Measurements from ENCODE around the gene BCL7B. TPM values are rescaled to one million over a fixed set of nuclear protein-coding genes. Genes with fewer than 3 reads are reported as not detected.

BCL7B gene
- total RNA-seq, 2 donors from 2014 or later: 108 to 128 TPM

DNA sequence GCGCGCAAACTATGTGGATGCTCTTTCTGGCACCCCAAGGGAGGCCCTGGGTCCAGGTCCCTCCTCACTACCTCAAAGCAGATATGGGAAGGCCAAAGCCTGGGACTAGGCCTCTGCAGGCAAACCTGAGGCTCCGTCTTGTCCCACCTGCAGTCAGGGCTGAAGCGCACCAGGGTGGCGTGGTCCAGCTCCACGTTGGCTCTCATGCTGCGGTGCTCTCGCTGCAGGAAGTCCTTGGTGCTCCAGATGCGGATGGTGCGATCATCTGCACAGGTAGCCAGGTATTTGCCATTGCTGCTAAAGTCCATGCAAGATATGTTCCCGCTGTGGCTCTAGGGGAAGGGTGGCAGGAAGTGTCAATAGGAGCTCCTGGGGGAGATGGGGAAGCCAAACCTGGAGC is 16.3 kb upstream of the BCL7B start:
- no peak for DNase-seq (ENCODE audit: low spot score)

DNA sequence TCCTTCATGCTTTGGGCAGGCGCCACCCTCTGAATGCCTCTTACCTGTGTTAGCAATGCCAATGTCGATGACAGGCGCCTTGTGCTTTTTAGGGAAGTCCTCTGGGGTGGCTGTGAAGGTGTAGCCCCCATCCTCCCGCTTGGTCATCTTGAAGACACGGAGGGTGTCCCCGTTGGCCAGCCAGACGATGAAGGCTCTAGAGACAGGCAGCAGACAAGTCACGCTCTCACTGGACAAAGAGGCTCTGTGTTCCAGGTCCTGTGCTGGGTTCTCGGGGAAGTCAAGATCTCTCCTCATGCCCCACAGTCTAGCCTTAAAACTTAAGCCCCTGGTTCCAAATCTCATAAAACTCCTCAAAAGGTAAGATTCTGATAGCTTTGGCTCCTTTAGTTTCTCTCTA is 15.8 kb upstream of the BCL7B start:
- H3K27ac ChIP-seq: no peak overlapping the region
- peaks cover 0 to 21% of the 10 kb centered on the region in 2 donors for H3K4me1 ChIP-seq
- TF ChIP-seq, protein P1, sequence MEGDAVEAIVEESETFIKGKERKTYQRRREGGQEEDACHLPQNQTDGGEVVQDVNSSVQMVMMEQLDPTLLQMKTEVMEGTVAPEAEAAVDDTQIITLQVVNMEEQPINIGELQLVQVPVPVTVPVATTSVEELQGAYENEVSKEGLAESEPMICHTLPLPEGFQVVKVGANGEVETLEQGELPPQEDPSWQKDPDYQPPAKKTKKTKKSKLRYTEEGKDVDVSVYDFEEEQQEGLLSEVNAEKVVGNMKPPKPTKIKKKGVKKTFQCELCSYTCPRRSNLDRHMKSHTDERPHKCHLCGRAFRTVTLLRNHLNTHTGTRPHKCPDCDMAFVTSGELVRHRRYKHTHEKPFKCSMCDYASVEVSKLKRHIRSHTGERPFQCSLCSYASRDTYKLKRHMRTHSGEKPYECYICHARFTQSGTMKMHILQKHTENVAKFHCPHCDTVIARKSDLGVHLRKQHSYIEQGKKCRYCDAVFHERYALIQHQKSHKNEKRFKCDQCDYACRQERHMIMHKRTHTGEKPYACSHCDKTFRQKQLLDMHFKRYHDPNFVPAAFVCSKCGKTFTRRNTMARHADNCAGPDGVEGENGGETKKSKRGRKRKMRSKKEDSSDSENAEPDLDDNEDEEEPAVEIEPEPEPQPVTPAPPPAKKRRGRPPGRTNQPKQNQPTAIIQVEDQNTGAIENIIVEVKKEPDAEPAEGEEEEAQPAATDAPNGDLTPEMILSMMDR (IDR thresholded peaks at IDR 0.05): no peak
- H3K27me3 ChIP-seq: no peaks in the 10 kb centered on the region
- no peaks in the 10 kb centered on the region for H3K9me3 ChIP-seq
- DNase-seq (ENCODE audit: low spot score): no peak
- H3K4me3 ChIP-seq: no peak overlapping the region
- H3K36me3 ChIP-seq: peaks cover 62% of the 10 kb centered on the region

More for the DNA sequence above, 16.3 kb upstream of the BCL7B start:
- H3K27ac ChIP-seq: no peak overlapping the region
- H3K27me3 ChIP-seq: no peaks in the 10 kb centered on the region
- H3K36me3 ChIP-seq: peaks cover 62% of the 10 kb centered on the region
- no peaks in the 10 kb centered on the region for H3K9me3 ChIP-seq
- TF ChIP-seq, protein P1 (IDR thresholded peaks at IDR 0.05): no peak
- H3K4me1 ChIP-seq: peaks cover 0 to 21% of the 10 kb centered on the region in 2 donors
- H3K4me3 ChIP-seq: no peak overlapping the region

DNA sequence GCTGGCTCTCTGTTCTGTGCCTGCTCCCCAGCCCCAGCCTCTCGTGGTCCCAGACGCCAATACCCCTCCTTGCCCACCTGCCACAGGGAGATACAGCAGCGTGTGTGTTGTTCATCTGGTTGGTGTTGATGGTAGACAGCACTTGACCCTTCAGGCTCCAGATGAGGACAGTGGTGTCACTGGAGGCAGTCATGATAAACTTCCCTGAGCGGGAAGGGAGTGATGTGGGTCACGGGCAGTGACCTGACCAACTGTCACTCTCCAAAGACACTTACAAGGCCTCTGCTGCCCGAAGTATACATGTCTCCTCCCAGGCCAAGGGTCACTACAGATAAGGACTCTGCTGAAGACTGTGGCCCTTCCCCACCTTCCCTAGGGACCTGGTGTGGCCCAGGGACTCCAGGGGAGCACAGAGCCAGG is 15.3 kb upstream of the BCL7B start:
- peaks cover 62% of the 10 kb centered on the region for H3K36me3 ChIP-seq
- no peaks in the 10 kb centered on the region for H3K27me3 ChIP-seq
- no peak for DNase-seq (ENCODE audit: low spot score)
- H3K4me1 ChIP-seq: peaks cover 0 to 20% of the 10 kb centered on the region in 2 donors
- H3K9me3 ChIP-seq: no peaks in the 10 kb centered on the region
- H3K27ac ChIP-seq: no peak overlapping the region
- H3K4me3 ChIP-seq: no peak overlapping the region
- TF ChIP-seq, protein P1 (IDR thresholded peaks at IDR 0.05): no peak

DNA sequence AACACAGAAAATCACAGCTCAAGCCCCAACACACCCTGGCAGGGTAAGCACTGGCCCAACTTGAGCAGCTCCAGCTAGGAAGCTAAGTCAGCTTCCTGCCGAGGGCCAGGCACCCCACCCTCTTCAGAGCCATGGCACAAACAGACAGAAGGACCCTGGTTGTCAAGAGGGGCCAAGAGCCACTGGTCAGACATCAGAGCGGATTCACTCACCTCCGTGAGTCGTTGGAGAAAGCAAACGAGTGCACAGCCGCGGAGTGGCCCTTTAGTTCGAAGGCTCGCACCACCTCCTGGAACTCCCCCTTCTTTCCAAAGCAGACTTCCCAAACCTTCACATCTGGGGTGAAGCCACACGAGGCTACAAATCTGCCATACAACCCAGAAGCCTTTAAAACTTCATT is 13.5 kb upstream of the BCL7B start:
- no peaks in the 10 kb centered on the region for H3K9me3 ChIP-seq
- peaks cover 0 to 2% of the 10 kb centered on the region in 2 donors for H3K4me1 ChIP-seq
- DNase-seq (ENCODE audit: low spot score): no peak
- H3K36me3 ChIP-seq: peaks cover 60% of the 10 kb centered on the region
- TF ChIP-seq, protein P1 (IDR thresholded peaks at IDR 0.05): no peak
- no peaks in the 10 kb centered on the region for H3K27me3 ChIP-seq
- H3K27ac ChIP-seq: no peak overlapping the region
- no peak overlapping the region for H3K4me3 ChIP-seq

DNA sequence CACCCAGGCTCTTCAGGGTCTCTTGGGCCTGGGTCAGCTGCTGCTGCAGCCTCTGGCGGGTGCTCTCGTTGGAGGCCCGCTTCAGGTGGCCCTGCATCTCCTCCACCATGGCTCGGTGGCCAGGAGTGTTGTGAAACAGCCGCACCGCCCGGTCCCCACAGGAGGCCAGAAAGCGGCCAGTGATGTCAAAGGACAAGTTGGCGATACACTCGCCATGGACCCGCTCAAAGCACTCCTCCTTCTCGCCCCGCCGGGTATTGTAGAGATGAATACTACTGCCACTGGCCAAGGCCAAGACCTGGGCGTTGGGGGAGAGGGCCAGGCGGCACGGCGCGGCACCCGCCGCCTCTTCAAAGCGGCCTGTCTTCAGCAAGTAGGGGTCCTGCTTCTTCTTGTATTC is 13.0 kb upstream of the BCL7B start:
- Histone ChIP-seq H3K4me3 (no peak overlapping the region), H3K9me3 (no peaks in the 10 kb centered on the region), H3K4me1 (no peaks in the 10 kb centered on the region), H3K27me3 (no peaks in the 10 kb centered on the region), H3K27ac (no peak overlapping the region), H3K36me3 (peaks cover 55% of the 10 kb centered on the region)
- TF ChIP-seq, protein P1 (IDR thresholded peaks at IDR 0.05): no peak
- DNase-seq (ENCODE audit: low spot score): no peak

DNA sequence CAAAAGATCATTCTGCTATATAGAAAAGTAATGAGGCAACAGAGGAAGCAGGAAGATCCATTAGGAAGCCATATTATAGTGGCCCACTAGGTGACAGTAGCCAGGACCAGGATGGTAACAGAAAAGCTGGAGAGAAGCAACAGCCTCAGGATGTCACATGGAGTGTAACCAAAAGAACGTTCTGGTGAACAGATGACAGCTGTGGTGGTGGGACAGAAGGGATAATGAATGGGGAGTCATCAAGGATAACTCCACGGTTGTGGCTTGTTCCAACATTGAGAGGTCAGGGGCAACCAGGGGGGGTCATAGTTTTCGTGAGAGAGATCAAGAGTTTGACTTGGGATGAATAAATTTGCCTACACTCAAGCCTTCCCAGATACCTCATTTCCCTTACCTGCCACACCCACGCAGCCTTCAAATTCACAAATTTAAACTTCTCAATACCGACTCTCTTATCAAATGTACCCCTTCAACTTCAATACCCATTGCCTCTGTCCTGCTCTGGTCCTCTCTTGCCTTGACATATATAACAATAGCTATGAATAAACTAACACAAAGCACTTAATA is 11.6 kb upstream of the BCL7B start:
- no peak for DNase-seq (ENCODE audit: low spot score)
- H3K9me3 ChIP-seq: no peaks in the 10 kb centered on the region
- no peaks in the 10 kb centered on the region for H3K4me1 ChIP-seq
- H3K36me3 ChIP-seq: peaks cover 44% of the 10 kb centered on the region
- H3K4me3 ChIP-seq: no peak overlapping the region
- no peaks in the 10 kb centered on the region for H3K27me3 ChIP-seq
- TF ChIP-seq, protein P1 (IDR thresholded peaks at IDR 0.05): no peak
- H3K27ac ChIP-seq: no peak overlapping the region

Data from right atrium auricular region (tissue), 2 donors.